ENCODE results near the gene MS4A6E.
"Not testable (repeated sequence)": the region's sequence is repeated elsewhere in the genome, so short reads cannot be mapped to it uniquely, and the experiment has no call there.

MS4A6E gene

GRCh38 chr11:60282286-60282685 is 44.8 kb upstream of the MS4A6E start:
- Histone ChIP-seq H4K20me1 (ENCODE audit: insufficient read depth, low read length) (no peaks in the 10 kb centered on the region), H3K79me2 (ENCODE audit: insufficient read depth, low read length) (no peaks in the 10 kb centered on the region), H3K9ac (ENCODE audit: low read length) (no peak overlapping the region), H3K4me2 (ENCODE audit: low read length) (no peak overlapping the region), H2AFZ (ENCODE audit: low read length) (no peak overlapping the region), H3K36me3 (ENCODE audit: insufficient read depth, low read length) (no peaks in the 10 kb centered on the region), H3K9me2 (ENCODE audit: low read depth, low read length) (no peaks in the 10 kb centered on the region), H3F3A (ENCODE audit: insufficient read depth, low read length) (no peaks in the 10 kb centered on the region), H3K9me3 (ENCODE audit: low read length) (no peaks in the 10 kb centered on the region), H3K27me3 (ENCODE audit: insufficient read depth, low read length) (no peaks in the 10 kb centered on the region), H3K4me1 (ENCODE audit: insufficient read depth, low read length, severe bottlenecking) (no peaks in the 10 kb centered on the region), H3K4me3 (ENCODE audit: low read depth, low read length, poor library complexity, severe bottlenecking) (no peak overlapping the region), H3K27ac (ENCODE audit: low read depth, low read length, poor library complexity, severe bottlenecking) (no peak overlapping the region)
- no peak for TF ChIP-seq CTCF (IDR thresholded peaks at IDR 0.05; ENCODE audit: low read length)
- no peak for TF ChIP-seq EZH2 (IDR thresholded peaks at IDR 0.05; ENCODE audit: borderline replicate concordance, low read length)

GRCh38 chr11:60285411-60286126 is 41.5 kb upstream of the MS4A6E start:
- H3K9me3 ChIP-seq (ENCODE audit: low read length); H2AFZ ChIP-seq (ENCODE audit: low read length); H3K79me2 ChIP-seq (ENCODE audit: insufficient read depth, low read length); H3K36me3 ChIP-seq (ENCODE audit: insufficient read depth, low read length); H3K4me3 ChIP-seq (ENCODE audit: low read depth, low read length, poor library complexity, severe bottlenecking); H3F3A ChIP-seq (ENCODE audit: insufficient read depth, low read length); H3K9ac ChIP-seq (ENCODE audit: low read length); H3K4me2 ChIP-seq (ENCODE audit: low read length); H4K20me1 ChIP-seq (ENCODE audit: insufficient read depth, low read length); H3K4me1 ChIP-seq (ENCODE audit: insufficient read depth, low read length, severe bottlenecking); H3K27me3 ChIP-seq (ENCODE audit: insufficient read depth, low read length); H3K27ac ChIP-seq (ENCODE audit: low read depth, low read length, poor library complexity, severe bottlenecking); H3K9me2 ChIP-seq (ENCODE audit: low read depth, low read length): not testable (repeated sequence)

GRCh38 chr11:60288531-60288930 is 38.5 kb upstream of the MS4A6E start:
- no peaks in the 10 kb centered on the region for H3F3A ChIP-seq (ENCODE audit: insufficient read depth, low read length)
- H3K79me2 ChIP-seq (ENCODE audit: insufficient read depth, low read length), result no peaks in the 10 kb centered on the region
- H3K36me3 ChIP-seq (ENCODE audit: insufficient read depth, low read length), result no peaks in the 10 kb centered on the region
- no peak overlapping the region for H2AFZ ChIP-seq (ENCODE audit: low read length)
- H3K9me3 ChIP-seq (ENCODE audit: low read length), result no peaks in the 10 kb centered on the region
- TF ChIP-seq EZH2 (IDR thresholded peaks at IDR 0.05; ENCODE audit: borderline replicate concordance, low read length), result no peak
- no peak for TF ChIP-seq CTCF (IDR thresholded peaks at IDR 0.05; ENCODE audit: low read length)
- no peaks in the 10 kb centered on the region for H4K20me1 ChIP-seq (ENCODE audit: insufficient read depth, low read length)
- no peak overlapping the region for H3K9ac ChIP-seq (ENCODE audit: low read length)
- no peak overlapping the region for H3K4me3 ChIP-seq (ENCODE audit: low read depth, low read length, poor library complexity, severe bottlenecking)
- H3K4me2 ChIP-seq (ENCODE audit: low read length), result no peak overlapping the region
- H3K27me3 ChIP-seq (ENCODE audit: insufficient read depth, low read length), result no peaks in the 10 kb centered on the region
- no peaks in the 10 kb centered on the region for H3K4me1 ChIP-seq (ENCODE audit: insufficient read depth, low read length, severe bottlenecking)
- H3K9me2 ChIP-seq (ENCODE audit: low read depth, low read length), result peaks cover 3% of the 10 kb centered on the region; the same call in 1 of the 2 replicates
- no peak overlapping the region for H3K27ac ChIP-seq (ENCODE audit: low read depth, low read length, poor library complexity, severe bottlenecking)

GRCh38 chr11:60292145-60292544 is 34.9 kb upstream of the MS4A6E start:
- no peak for TF ChIP-seq CTCF (IDR thresholded peaks at IDR 0.05; ENCODE audit: low read length)
- peaks cover 3% of the 10 kb centered on the region; the same call in 1 of the 2 replicates for H3K9me2 ChIP-seq (ENCODE audit: low read depth, low read length)
- no peaks in the 10 kb centered on the region for H3K79me2 ChIP-seq (ENCODE audit: insufficient read depth, low read length)
- no peak overlapping the region for H3K4me2 ChIP-seq (ENCODE audit: low read length)
- no peaks in the 10 kb centered on the region for H3K9me3 ChIP-seq (ENCODE audit: low read length)
- H4K20me1 ChIP-seq (ENCODE audit: insufficient read depth, low read length), result no peaks in the 10 kb centered on the region
- no peaks in the 10 kb centered on the region for H3K36me3 ChIP-seq (ENCODE audit: insufficient read depth, low read length)
- H3K4me1 ChIP-seq (ENCODE audit: insufficient read depth, low read length, severe bottlenecking), result no peaks in the 10 kb centered on the region
- no peak overlapping the region for H3K27ac ChIP-seq (ENCODE audit: low read depth, low read length, poor library complexity, severe bottlenecking)
- H3K4me3 ChIP-seq (ENCODE audit: low read depth, low read length, poor library complexity, severe bottlenecking), result no peak overlapping the region
- H3K9ac ChIP-seq (ENCODE audit: low read length), result no peak overlapping the region
- H3F3A ChIP-seq (ENCODE audit: insufficient read depth, low read length), result no peaks in the 10 kb centered on the region
- H3K27me3 ChIP-seq (ENCODE audit: insufficient read depth, low read length), result no peaks in the 10 kb centered on the region
- no peak overlapping the region for H2AFZ ChIP-seq (ENCODE audit: low read length)

Measured in OCI-LY1 (cell line).